ENCODE data around the gene SNX3. TPM values are rescaled to one million over a fixed set of nuclear protein-coding genes. Genes with fewer than 3 reads are reported as not detected.
A peak's percentile ranks its signal among the peaks of the same experiment; 100 is the strongest.

Gene SNX3
- total RNA-seq, 2 experiments from 2014 or later: 62.5 to 68.4 TPM

GRCh38 chr6:108291091-108291490 lies 30.3 kb upstream of the SNX3 start:
- POLR2A ChIA-PET: no interaction called here
- intact Hi-C loops (cut with micrococcal nuclease): no loop called here
- TF ChIP-seq CTCF (IDR thresholded peaks at IDR 0.05): no peak
- H3K4me1 Mint-ChIP-seq (ENCODE audit: low read depth): peaks cover 10% of the 10 kb centered on the region
- ATAC-seq (no peak), DNase-seq (no peak)
- no peak overlapping the region for H3K4me3 Mint-ChIP-seq
- CTCF ChIA-PET: interaction anchor here (0.9 kb wide), 1 partner anchor 125 kb away, joined by 3 read pairs; the partner anchor contains the start of gene NR2E1
- H3K27me3 Mint-ChIP-seq: no peaks in the 10 kb centered on the region
- no peak overlapping the region for H3K27ac Mint-ChIP-seq
- H3K9me3 Mint-ChIP-seq: no peaks in the 10 kb centered on the region
- no peaks in the 10 kb centered on the region for H3K36me3 Mint-ChIP-seq (ENCODE audit: low read depth)

GRCh38 chr6:108288742-108289141 lies 27.9 kb upstream of the SNX3 start:
- no peaks in the 10 kb centered on the region for H3K36me3 Mint-ChIP-seq (ENCODE audit: low read depth)
- no peak for ATAC-seq
- CTCF ChIA-PET: no interaction called here

GRCh38 chr6:108287373-108287772 lies 26.5 kb upstream of the SNX3 start:
- Mint-ChIP-seq H3K9me3 (no peaks in the 10 kb centered on the region), H3K4me1 (ENCODE audit: low read depth) (peaks cover 4% of the 10 kb centered on the region), H3K27me3 (no peaks in the 10 kb centered on the region), H3K36me3 (ENCODE audit: low read depth) (no peaks in the 10 kb centered on the region), H3K4me3 (no peak overlapping the region), H3K27ac (no peak overlapping the region)
- intact Hi-C loops (cut with micrococcal nuclease): no loop called here
- TF ChIP-seq CTCF (IDR thresholded peaks at IDR 0.05): no peak
- DNase-seq (no peak), ATAC-seq (no peak)
- CTCF ChIA-PET: no interaction called here
- POLR2A ChIA-PET: no interaction called here

More at GRCh38 chr6:108288742-108289141, 27.9 kb upstream of the SNX3 start:
- H3K27me3 Mint-ChIP-seq: no peaks in the 10 kb centered on the region
- DNase-seq: no peak
- TF ChIP-seq CTCF (IDR thresholded peaks at IDR 0.05): no peak
- POLR2A ChIA-PET: no interaction called here
- H3K4me1 Mint-ChIP-seq (ENCODE audit: low read depth): peaks cover 4% of the 10 kb centered on the region
- no peak overlapping the region for H3K27ac Mint-ChIP-seq
- no peak overlapping the region for H3K4me3 Mint-ChIP-seq
- intact Hi-C loops (cut with micrococcal nuclease): no loop called here
- no peaks in the 10 kb centered on the region for H3K9me3 Mint-ChIP-seq

- peaks cover 4% of the 10 kb centered on the region for H3K4me1 Mint-ChIP-seq (ENCODE audit: low read depth)
- H3K36me3 Mint-ChIP-seq (ENCODE audit: low read depth): no peaks in the 10 kb centered on the region
- ChIA-PET POLR2A (no interaction called here), CTCF (interaction anchor here (1.5 kb wide), 1 partner anchor 9 kb away, joined by 3 read pairs; no protein-coding TSS in a partner anchor)
- TF ChIP-seq CTCF (IDR thresholded peaks at IDR 0.05): no peak
- no peak overlapping the region for H3K4me3 Mint-ChIP-seq
- no peak overlapping the region for H3K27ac Mint-ChIP-seq
- DNase-seq (no peak), ATAC-seq (peak; percentile 47)
- H3K9me3 Mint-ChIP-seq: no peaks in the 10 kb centered on the region
- H3K27me3 Mint-ChIP-seq: no peaks in the 10 kb centered on the region
- intact Hi-C loops (cut with micrococcal nuclease): no loop called here
Observed at GRCh38 chr6:108286366-108286765, 25.5 kb upstream of the SNX3 start.

- intact Hi-C loops (cut with micrococcal nuclease): no loop called here
- Mint-ChIP-seq H3K4me3 (no peak overlapping the region), H3K4me1 (ENCODE audit: low read depth) (peaks cover 4% of the 10 kb centered on the region), H3K27me3 (no peaks in the 10 kb centered on the region), H3K27ac (no peak overlapping the region), H3K9me3 (no peaks in the 10 kb centered on the region), H3K36me3 (ENCODE audit: low read depth) (no peaks in the 10 kb centered on the region)
- DNase-seq: no peak
- no peak for ATAC-seq
- CTCF ChIA-PET: interaction anchor here (1.0 to 1.5 kb wide), 2 partner anchors 10 to 24 kb away, joined by 3 to 5 read pairs; no protein-coding TSS in a partner anchor
- TF ChIP-seq CTCF (IDR thresholded peaks at IDR 0.05): no peak
- POLR2A ChIA-PET: no interaction called here
Observed at GRCh38 chr6:108285381-108285780, 24.5 kb upstream of the SNX3 start.

Measured in activated CD8-positive, alpha-beta T cell treated with anti-CD3 and anti-CD28 coated beads for 36 hours (primary cell).